Common myeloid progenitor, CD34-positive (primary cell): Measurements from ENCODE around the gene CDH23.

ENCODE experiments used
- CTCF ChIA-PET: fragments of 350-600 bp; sonication (Branson Sonifier 250); formaldehyde crosslinking; loops from one replicate; lab custom pipeline; 2021; ENCODE audit warnings: antibody characterized with exemption; lab: Charles Lee
- POLR2A ChIA-PET: fragments of 350-600 bp; sonication (Branson Sonifier 250); formaldehyde crosslinking; loops from one replicate; lab custom pipeline; 2021; ENCODE audit warnings: antibody characterized with exemption; lab: Charles Lee
- DNase-seq, 3 donors: peaks; one replicate each; pipeline versions ENCODE4 v3.0.0 to v3.0.0-alpha.2; 2013
- H3K27ac ChIP-seq, 2 experiments: 1 replicate in 1 of 2; 2 replicates in 1 of 2; pipeline ENCODE4 v1.7.0; 2013; ENCODE audit warnings: inconsistent platforms in 2 of 2, low read length in 2 of 2, mild to moderate bottlenecking in 2 of 2, low read depth in 1 of 2, moderate library complexity in 1 of 2; ENCODE audit not compliant: severe bottlenecking in 2 of 2, insufficient read depth in 1 of 2, poor library complexity in 1 of 2
- H3K27me3 ChIP-seq, 5 experiments: replicated peaks in 2 of 5; 1 replicate in 3 of 5; 2 replicates in 2 of 5; pipeline versions ENCODE4 v1.6.1 to v1.7.0; 2013; ENCODE audit warnings: low read length in 4 of 5, mild to moderate bottlenecking in 2 of 5, moderate library complexity in 2 of 5, inconsistent platforms in 1 of 5; ENCODE audit not compliant: insufficient read depth in 5 of 5, control insufficient read depth in 4 of 5
- H3K36me3 ChIP-seq, 4 experiments: 1 replicate in 2 of 4; 2 replicates in 2 of 4; pipeline versions ENCODE4 v1.6.1 to v1.7.0; 2013; ENCODE audit warnings: low read length in 3 of 4, control low read depth in 1 of 4, mild to moderate bottlenecking in 1 of 4; ENCODE audit not compliant: control insufficient read depth in 4 of 4, insufficient read depth in 4 of 4
- H3K4me1 ChIP-seq, 4 experiments: 1 replicate in 3 of 4; 2 replicates in 1 of 4; pipeline versions ENCODE4 v1.6.1 to v1.7.1; 2013; ENCODE audit warnings: low read length in 3 of 4, mild to moderate bottlenecking in 3 of 4, control low read depth in 1 of 4, inconsistent platforms in 1 of 4, moderate library complexity in 1 of 4; ENCODE audit not compliant: control insufficient read depth in 4 of 4, insufficient read depth in 4 of 4; ENCODE audit errors: control extremely low read depth in 1 of 4
- H3K4me3 ChIP-seq, 7 experiments: 1 replicate in 4 of 7; 2 replicates in 3 of 7; pipeline versions ENCODE4 v1.5.1 to v1.7.0; 2013; ENCODE audit warnings: mild to moderate bottlenecking in 7 of 7, low read length in 6 of 7, moderate library complexity in 6 of 7, inconsistent platforms in 2 of 7, low read depth in 2 of 7, control low read depth in 1 of 7; ENCODE audit not compliant: insufficient read depth in 4 of 7, control insufficient read depth in 1 of 7; ENCODE audit errors: extremely low read depth in 1 of 7
- H3K9me3 ChIP-seq, 5 experiments: 1 replicate in 4 of 5; 2 replicates in 1 of 5; pipeline versions ENCODE4 v1.6.1 to v1.7.1; 2013; ENCODE audit warnings: low read length in 4 of 5, mild to moderate bottlenecking in 2 of 5, inconsistent platforms in 1 of 5, low read depth in 1 of 5, moderate library complexity in 1 of 5; ENCODE audit not compliant: control insufficient read depth in 4 of 5, insufficient read depth in 2 of 5; ENCODE audit errors: control extremely low read depth in 1 of 5
- WGBS: methylation state at CpG from one replicate; pipeline ENCODE4 v1.1.5; 2013; ENCODE audit not compliant: insufficient coverage; 5-methylcytosine and 5-hydroxymethylcytosine counted together

The CDH23 gene

DNA sequence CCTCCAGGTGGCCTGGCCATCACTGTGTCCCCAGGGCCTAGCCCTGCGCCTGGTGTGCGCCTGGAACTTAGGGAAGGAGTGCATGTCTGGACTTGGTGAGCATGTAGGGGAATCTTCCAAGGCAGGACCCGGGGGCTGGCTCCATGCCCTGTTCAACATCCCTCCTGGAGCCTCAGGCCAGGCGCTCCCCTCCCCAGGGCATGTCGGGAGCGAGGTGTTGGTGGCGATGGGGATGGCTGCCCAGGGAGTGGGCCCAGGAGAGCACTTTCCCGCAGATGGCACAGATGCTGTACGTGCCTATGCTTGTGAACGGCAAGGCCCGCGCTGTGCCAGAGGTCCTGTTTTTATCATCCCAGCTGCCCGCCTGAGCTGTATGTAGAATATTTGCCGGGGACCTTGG, 55.0 kb downstream of the CDH23 start:
- no peaks in the 10 kb centered on the region for H3K36me3 ChIP-seq
- H3K4me3 ChIP-seq = no peak overlapping the region
- ChIA-PET POLR2A (no interaction called here), CTCF (interaction anchor here (1.7 kb wide), 1 partner anchor 40 kb away, joined by 3 read pairs; no protein-coding TSS in a partner anchor)
- no peak overlapping the region for H3K27ac ChIP-seq
- H3K9me3 ChIP-seq = no peaks in the 10 kb centered on the region
- no peaks in the 10 kb centered on the region for H3K4me1 ChIP-seq
- 98% methylated on average over 13 of the region's 14 CpGs for WGBS
- no peak for DNase-seq
- H3K27me3 ChIP-seq = no peaks in the 10 kb centered on the region

DNA sequence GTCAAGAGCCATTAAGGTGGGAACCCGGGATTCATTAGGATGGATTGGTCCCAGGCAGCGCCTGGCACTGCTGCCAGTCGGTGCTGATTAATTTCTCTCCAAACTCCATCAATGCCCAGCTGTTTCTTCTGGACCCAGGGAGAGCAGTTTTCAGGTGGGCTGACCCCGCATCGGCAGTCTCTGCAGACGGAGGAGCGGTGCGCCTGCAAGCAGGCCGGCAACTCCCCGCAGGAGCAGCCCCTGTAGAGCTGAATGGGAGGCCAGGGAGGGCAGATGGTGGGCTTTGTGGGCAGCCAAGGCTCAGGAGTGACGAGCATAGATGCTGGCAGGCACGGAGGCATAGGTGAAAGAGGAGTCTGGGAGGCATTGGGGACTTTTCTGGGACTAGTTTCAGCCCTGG, 56.5 kb downstream of the CDH23 start:
- 97% methylated on average over 12 of the region's 12 CpGs for WGBS
- CTCF ChIA-PET = interaction anchor here (0.7 kb wide), 1 partner anchor 144 kb away, joined by 3 read pairs; no protein-coding TSS in a partner anchor
- POLR2A ChIA-PET = no interaction called here

DNA sequence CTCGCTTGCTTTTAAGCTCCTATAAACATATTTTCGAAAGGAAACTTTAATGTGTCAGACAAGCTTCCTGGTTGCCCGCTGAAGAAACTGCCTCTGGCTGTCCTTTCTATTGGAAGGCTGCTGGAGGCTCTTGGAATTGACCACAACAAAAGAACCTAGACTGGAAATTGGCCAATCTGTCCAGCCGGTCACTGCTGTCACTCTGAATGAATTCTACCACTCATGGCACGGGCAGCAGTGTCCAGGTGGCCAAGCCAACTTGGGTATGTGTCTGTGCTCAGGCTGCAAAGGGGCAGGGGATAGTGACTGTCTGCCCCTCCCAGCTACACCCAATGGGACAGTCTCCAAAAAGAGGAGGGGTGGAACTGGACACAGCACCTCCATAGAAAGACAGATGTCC, 57.6 kb downstream of the CDH23 start:
- CTCF ChIA-PET = no interaction called here
- WGBS = 97% methylated on average over 4 of the region's 5 CpGs
- POLR2A ChIA-PET = no interaction called here
- H3K36me3 ChIP-seq = no peaks in the 10 kb centered on the region
- no peaks in the 10 kb centered on the region for H3K27me3 ChIP-seq
- no peak for DNase-seq
- H3K4me1 ChIP-seq = no peaks in the 10 kb centered on the region
- H3K4me3 ChIP-seq = no peak overlapping the region
- no peak overlapping the region for H3K27ac ChIP-seq
- no peaks in the 10 kb centered on the region for H3K9me3 ChIP-seq

More for the DNA sequence above, 56.5 kb downstream of the CDH23 start:
- no peaks in the 10 kb centered on the region for H3K4me1 ChIP-seq
- H3K27ac ChIP-seq = no peak overlapping the region
- no peaks in the 10 kb centered on the region for H3K36me3 ChIP-seq
- H3K9me3 ChIP-seq = no peaks in the 10 kb centered on the region
- H3K4me3 ChIP-seq = no peak overlapping the region
- H3K27me3 ChIP-seq = no peaks in the 10 kb centered on the region
- DNase-seq = no peak

DNA sequence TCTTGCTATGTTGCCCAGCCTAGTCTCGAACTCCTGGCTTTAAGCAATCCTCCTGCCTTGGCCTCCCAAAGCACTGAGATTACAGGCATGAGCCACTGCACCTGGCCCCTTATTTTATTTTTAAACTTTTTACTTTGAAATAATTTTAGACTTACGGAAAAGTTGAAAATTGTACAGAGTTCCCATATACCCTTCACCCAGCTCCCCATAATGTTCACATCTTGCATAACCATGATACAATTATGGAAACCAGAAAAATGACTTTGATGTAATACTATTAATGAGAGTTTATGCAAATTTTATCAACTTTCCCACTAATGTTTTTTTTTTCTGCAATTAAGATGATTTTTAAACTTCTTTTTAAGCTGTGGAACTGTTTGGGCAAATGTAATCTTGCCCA, 58.3 kb downstream of the CDH23 start:
- no peak for DNase-seq
- WGBS = no CpG with 5 or more reads among the region's 2 CpGs
- H3K9me3 ChIP-seq = no peaks in the 10 kb centered on the region
- no peaks in the 10 kb centered on the region for H3K4me1 ChIP-seq
- H3K36me3 ChIP-seq = no peaks in the 10 kb centered on the region
- no peaks in the 10 kb centered on the region for H3K27me3 ChIP-seq
- ChIA-PET CTCF (no interaction called here), POLR2A (no interaction called here)
- H3K27ac ChIP-seq = no peak overlapping the region
- H3K4me3 ChIP-seq = no peak overlapping the region

DNA sequence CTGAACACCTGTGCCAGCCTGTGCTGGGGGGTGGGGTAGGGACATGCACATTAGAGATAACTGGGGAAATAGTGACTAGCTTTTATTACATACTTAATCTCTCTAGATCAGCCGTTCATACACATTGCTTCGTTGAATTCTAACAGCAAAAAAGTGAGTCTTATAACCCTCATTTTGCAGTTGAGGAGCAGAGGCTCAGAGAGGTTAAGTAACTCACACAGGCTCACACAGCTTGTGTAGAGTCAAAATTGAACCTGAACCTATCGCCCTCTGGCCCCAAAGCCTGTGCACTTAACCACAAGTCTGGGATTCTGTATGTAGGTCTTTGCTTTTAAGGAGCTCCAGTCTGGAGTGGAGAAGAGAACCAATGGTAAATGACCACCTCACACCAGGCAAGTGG, 59.9 kb downstream of the CDH23 start:
- Histone ChIP-seq H3K27ac (no peak overlapping the region), H3K36me3 (no peaks in the 10 kb centered on the region), H3K27me3 (no peaks in the 10 kb centered on the region), H3K4me3 (no peak overlapping the region), H3K4me1 (no peaks in the 10 kb centered on the region), H3K9me3 (no peaks in the 10 kb centered on the region)
- ChIA-PET POLR2A (no interaction called here), CTCF (no interaction called here)
- DNase-seq = no peak
- WGBS = 100% methylated on average over 2 of the region's 3 CpGs

DNA sequence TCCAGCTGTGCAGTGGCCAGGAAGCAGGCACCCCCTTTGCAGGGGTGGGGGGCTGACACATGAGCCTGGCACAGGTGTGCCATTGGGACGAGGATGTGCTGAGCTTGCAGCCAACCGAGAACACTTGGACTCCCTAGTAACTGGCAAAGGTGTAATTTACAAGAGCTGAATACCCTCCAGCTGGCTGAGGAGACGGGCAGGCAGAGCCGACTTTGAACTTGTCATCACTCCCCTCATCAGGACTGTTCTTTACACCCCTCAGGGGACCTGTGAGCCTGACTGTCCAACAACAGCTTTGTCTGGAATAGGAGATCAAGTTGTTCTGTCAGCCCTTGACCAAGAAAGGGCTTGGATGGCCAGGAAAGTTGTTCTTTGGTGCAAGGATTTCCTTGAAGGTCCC, 61.2 kb downstream of the CDH23 start:
- Histone ChIP-seq H3K4me1 (no peaks in the 10 kb centered on the region), H3K4me3 (no peak overlapping the region), H3K9me3 (no peaks in the 10 kb centered on the region), H3K27me3 (no peaks in the 10 kb centered on the region), H3K36me3 (no peaks in the 10 kb centered on the region), H3K27ac (no peak overlapping the region)
- ChIA-PET CTCF (interaction anchor here (1.0 to 1.3 kb wide), 3 partner anchors 10 to 155 kb away, joined by 3 read pairs; no protein-coding TSS in a partner anchor), POLR2A (interaction anchor here (1.1 kb wide), 1 partner anchor 10 kb away, joined by 4 read pairs; no protein-coding TSS in a partner anchor)
- DNase-seq = no peak
- WGBS = 84% methylated on average over 2 of the region's 4 CpGs

DNA sequence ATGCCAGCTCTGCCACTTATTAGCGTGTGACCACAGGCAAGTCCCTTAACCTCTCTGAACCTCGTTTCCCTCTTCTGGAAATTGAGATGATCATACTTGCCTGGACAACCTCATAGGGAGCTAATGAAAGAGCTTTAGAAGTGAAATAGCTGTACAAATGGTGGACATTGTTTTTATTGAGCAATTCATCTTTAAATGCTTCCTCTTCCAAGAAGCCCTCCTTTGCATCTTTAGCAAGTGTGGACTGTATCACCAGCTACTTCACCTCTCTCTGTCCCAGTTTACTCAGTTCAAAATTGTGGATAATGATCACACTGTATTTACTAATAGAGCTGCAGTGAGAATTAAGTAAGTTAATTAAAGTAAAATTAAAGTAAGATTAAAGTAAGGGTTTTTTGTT, 61.7 kb downstream of the CDH23 start:
- no peak for DNase-seq
- no peak overlapping the region for H3K27ac ChIP-seq
- no peaks in the 10 kb centered on the region for H3K27me3 ChIP-seq
- CTCF ChIA-PET = interaction anchor here (1.0 kb wide), 2 partner anchors 10 to 25 kb away, joined by 3 read pairs; no protein-coding TSS in a partner anchor
- H3K36me3 ChIP-seq = no peaks in the 10 kb centered on the region
- no peaks in the 10 kb centered on the region for H3K4me1 ChIP-seq
- no peak overlapping the region for H3K4me3 ChIP-seq
- POLR2A ChIA-PET = interaction anchor here (1.1 kb wide), 1 partner anchor 10 kb away, joined by 4 read pairs; no protein-coding TSS in a partner anchor
- WGBS = 90% methylated on average over 2 of the region's 2 CpGs
- no peaks in the 10 kb centered on the region for H3K9me3 ChIP-seq
